Endothelial cell of umbilical vein (primary cell): ENCODE data around the gene TBC1D16. TPM values are rescaled to one million over a fixed set of nuclear protein-coding genes. Genes with fewer than 3 reads are reported as not detected.

Experiments
- BruUV-seq: library from RNA; stranded (reverse); fragments of 400-500 nt; replicated peaks from 2 replicates; lab custom pipeline; 2021; lab: Mats Ljungman, UMichigan
- CTCF ChIA-PET: fragments of 300-600, 350-600 bp; sonication (Branson Sonifier 250); formaldehyde crosslinking; loops from one replicate; lab custom pipeline; 2021; ENCODE audit warnings: antibody characterized with exemption, inconsistent platforms; lab: Charles Lee
- POLR2A ChIA-PET: fragments of 300-600, 350-600 bp; sonication (Branson Sonifier 250); formaldehyde crosslinking; loops from one replicate; lab custom pipeline; 2021; ENCODE audit warnings: antibody characterized with exemption, inconsistent platforms; lab: Charles Lee
- DNase-seq: peaks from one replicate; pipeline ENCODE4 v3.0.0-alpha.2; 2011; ENCODE audit warnings: low read depth, low spot score
- FAIRE-seq: peaks from 2 replicates; lab custom pipeline; 2011; peaks lifted over from hg19 to GRCh38; lab: Jason Lieb, UNC
- H2AFZ ChIP-seq: 2 replicates; pipeline ENCODE4 v1.6.0; 2012; ENCODE audit warnings: low read depth, low read length, control low read depth, inconsistent platforms
- H3K27ac ChIP-seq: 2 replicates; pipeline ENCODE4 v1.5.1; 2011; ENCODE audit warnings: low read depth, mild to moderate bottlenecking, control low read depth, low read length, moderate library complexity; ENCODE audit not compliant: insufficient read depth
- H3K27me3 ChIP-seq, 2 experiments: 2 replicates each; pipeline versions ENCODE4 v1.6.0 to v1.6.1; 2011; ENCODE audit warnings: low read length in 2 of 2, mixed read lengths in 1 of 2; ENCODE audit not compliant: control insufficient read depth in 2 of 2, insufficient read depth in 2 of 2
- H3K36me3 ChIP-seq, 2 experiments: 2 replicates in 1 of 2; 3 replicates in 1 of 2; pipeline ENCODE4 v1.5.1; 2011; ENCODE audit warnings: low read length in 2 of 2, mild to moderate bottlenecking in 1 of 2, moderate library complexity in 1 of 2; ENCODE audit not compliant: control insufficient read depth in 2 of 2, insufficient read depth in 2 of 2; ENCODE audit errors: extremely low read depth in 1 of 2
- H3K4me1 ChIP-seq: 3 replicates; pipeline ENCODE4 v1.5.1; 2011; ENCODE audit warnings: mild to moderate bottlenecking, low read length; ENCODE audit not compliant: control insufficient read depth, insufficient read depth; ENCODE audit errors: extremely low read depth
- H3K4me2 ChIP-seq: 2 replicates; pipeline ENCODE4 v1.6.1; 2011; ENCODE audit warnings: low read length, control low read depth, mixed read lengths; ENCODE audit not compliant: insufficient read depth
- H3K4me3 ChIP-seq, 3 experiments: fragments of 200-600 bp in 1 of 3; sonication (generic), shearing (Covaris generic) in 1 of 3; replicated peaks in 1 of 3; 2 replicates each; pipeline ENCODE4 v1.5.1; 2011 to 2016; ENCODE audit warnings: control low read depth in 3 of 3, low read length in 3 of 3, mild to moderate bottlenecking in 2 of 3, inconsistent platforms in 1 of 3, low read depth in 1 of 3, moderate library complexity in 1 of 3; ENCODE audit not compliant: insufficient read depth in 1 of 3
- H3K79me2 ChIP-seq: 2 replicates; pipeline ENCODE4 v1.6.0; 2012; ENCODE audit warnings: low read length, inconsistent platforms; ENCODE audit not compliant: control insufficient read depth, insufficient read depth
- H3K9ac ChIP-seq: replicated peaks from 2 replicates; pipeline ENCODE3; 2011; ENCODE audit warnings: low read length, control low read depth; ENCODE audit not compliant: insufficient read depth; ENCODE audit errors: extremely low read depth
- H3K9me1 ChIP-seq: replicated peaks from 3 replicates; pipeline ENCODE4 v1.6.0; 2011; ENCODE audit warnings: mild to moderate bottlenecking, low read length; ENCODE audit not compliant: control insufficient read depth, insufficient read depth; ENCODE audit errors: extremely low read depth
- H3K9me3 ChIP-seq: replicated peaks from 2 replicates; pipeline ENCODE4 v1.5.1; 2012; ENCODE audit warnings: low read length, inconsistent platforms; ENCODE audit not compliant: control insufficient read depth, insufficient read depth
- H4K20me1 ChIP-seq: replicated peaks from 2 replicates; pipeline ENCODE3; 2011; ENCODE audit warnings: mild to moderate bottlenecking, low read length; ENCODE audit not compliant: control insufficient read depth, insufficient read depth; ENCODE audit errors: extremely low read depth
- EZH2 ChIP-seq: IDR thresholded peaks from 2 replicates; pipeline ENCODE4 v1.6.1; 2012; ENCODE audit warnings: borderline replicate concordance, low read depth, mild to moderate bottlenecking, moderate library complexity, low read length, inconsistent platforms; ENCODE audit not compliant: severe bottlenecking
- FOS ChIP-seq: IDR thresholded peaks from 2 replicates; pipeline ENCODE4 v1.6.1; 2011; ENCODE audit warnings: mild to moderate bottlenecking, low read length, moderate library complexity, borderline replicate concordance; ENCODE audit not compliant: insufficient read depth
- GATA2 ChIP-seq: IDR thresholded peaks from 2 replicates; pipeline ENCODE4 v1.7.0; 2011; ENCODE audit warnings: low read depth, mild to moderate bottlenecking, moderate library complexity, mixed read lengths, low read length; ENCODE audit not compliant: insufficient read length, insufficient read depth
- JUN ChIP-seq: IDR thresholded peaks from 2 replicates; pipeline ENCODE4 v1.6.1; 2011; ENCODE audit warnings: borderline replicate concordance, low read depth; ENCODE audit not compliant: insufficient read length, insufficient read depth
- MYC ChIP-seq: IDR thresholded peaks from one replicate; pipeline ENCODE4 v1.6.1; 2011; ENCODE audit warnings: mild to moderate bottlenecking, low read depth, low read length
- POLR2AphosphoS5 ChIP-seq: IDR thresholded peaks from 2 replicates; pipeline ENCODE4 v1.6.1; 2012; ENCODE audit warnings: low read depth, mild to moderate bottlenecking, control low read depth, low read length, moderate library complexity; ENCODE audit not compliant: insufficient read depth
- dilution Hi-C: fragments of 300-500 bp; cut with MboI; formaldehyde crosslinking; loops from one replicate; pipeline ENCODE4 v1.15.0; 2019; ENCODE audit warnings: low sequenced_read_pairs; ENCODE audit not compliant: extremely low pct_ligation_motif_present
- intact Hi-C: fragments of 100-400 bp; cut with micrococcal nuclease; formaldehyde crosslinking; loops from one replicate; pipeline ENCODE4 v1.10.0; 2022
- polyA plus RNA-seq, 4 experiments: library from polyadenylated mRNA; depleted of rRNA in 3 of 4; stranded (reverse) in 3 of 4; unstranded in 1 of 4; fragments of >200 nt; gene quantifications; 2 replicates each; pipeline versions ENCODE4 v1.2.1 to v1.2.3, GENCODE V29; 2011 to 2012; ENCODE audit warnings: missing spikeins in 1 of 4
- total RNA-seq: library from RNA; stranded (reverse); gene quantifications from 2 replicates; pipeline ENCODE4 v1.2.3, GENCODE V29; 2021
- TF ChIP-seq, protein P1 (sequence below): IDR thresholded peaks from 2 replicates; pipeline ENCODE4 v1.6.1; 2011; ENCODE audit not compliant: insufficient read depth, insufficient read length
- TF ChIP-seq, protein P2 (sequence below), 2 donors: IDR thresholded peaks; 1 replicate in 1 of 2; 2 replicates in 1 of 2; pipeline ENCODE4 v1.5.1; 2011; ENCODE audit warnings: low read length in 2 of 2, mild to moderate bottlenecking in 2 of 2, moderate library complexity in 2 of 2, control low read depth in 1 of 2, inconsistent platforms in 1 of 2, low read depth in 1 of 2; ENCODE audit not compliant: insufficient read depth in 1 of 2; ENCODE audit errors: extremely low read depth in 1 of 2

TBC1D16 gene
- total and polyA plus RNA-seq, 2 donors (not counting 3 experiments of a cell fraction or from before 2014, with no cell fraction given) = 12.9 to 48.6 TPM

- Histone ChIP-seq H3K27me3 (no peaks in the 10 kb centered on the region), H3K36me3 (peaks cover 0 to 20% of the 10 kb centered on the region in 2 experiments), H3K4me3 (no peak overlapping the region), H3K4me1 (no peaks in the 10 kb centered on the region), H3K27ac (no peak overlapping the region), H3K79me2 (peaks cover 2% of the 10 kb centered on the region), H3K4me2 (no peak overlapping the region), H3K9me3 (no peaks in the 10 kb centered on the region), H4K20me1 (no peaks in the 10 kb centered on the region), H3K9ac (no peak overlapping the region), H2AFZ (no peak overlapping the region), H3K9me1 (no peaks in the 10 kb centered on the region)
- intact Hi-C loops (no loop called here), dilution Hi-C loops (no loop called here)
- BruUV-seq = no TSS peak
- POLR2A ChIA-PET = no interaction called here
- FAIRE-seq (no peak), DNase-seq (no peak)
- CTCF ChIA-PET = no interaction called here
- TF ChIP-seq, protein P1, sequence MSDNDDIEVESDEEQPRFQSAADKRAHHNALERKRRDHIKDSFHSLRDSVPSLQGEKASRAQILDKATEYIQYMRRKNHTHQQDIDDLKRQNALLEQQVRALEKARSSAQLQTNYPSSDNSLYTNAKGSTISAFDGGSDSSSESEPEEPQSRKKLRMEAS = no peak
- TF ChIP-seq GATA2 (no peak), FOS (no peak), EZH2 (no peak), POLR2AphosphoS5 (no peak), MYC (no peak), JUN (no peak)
- TF ChIP-seq, protein P2, sequence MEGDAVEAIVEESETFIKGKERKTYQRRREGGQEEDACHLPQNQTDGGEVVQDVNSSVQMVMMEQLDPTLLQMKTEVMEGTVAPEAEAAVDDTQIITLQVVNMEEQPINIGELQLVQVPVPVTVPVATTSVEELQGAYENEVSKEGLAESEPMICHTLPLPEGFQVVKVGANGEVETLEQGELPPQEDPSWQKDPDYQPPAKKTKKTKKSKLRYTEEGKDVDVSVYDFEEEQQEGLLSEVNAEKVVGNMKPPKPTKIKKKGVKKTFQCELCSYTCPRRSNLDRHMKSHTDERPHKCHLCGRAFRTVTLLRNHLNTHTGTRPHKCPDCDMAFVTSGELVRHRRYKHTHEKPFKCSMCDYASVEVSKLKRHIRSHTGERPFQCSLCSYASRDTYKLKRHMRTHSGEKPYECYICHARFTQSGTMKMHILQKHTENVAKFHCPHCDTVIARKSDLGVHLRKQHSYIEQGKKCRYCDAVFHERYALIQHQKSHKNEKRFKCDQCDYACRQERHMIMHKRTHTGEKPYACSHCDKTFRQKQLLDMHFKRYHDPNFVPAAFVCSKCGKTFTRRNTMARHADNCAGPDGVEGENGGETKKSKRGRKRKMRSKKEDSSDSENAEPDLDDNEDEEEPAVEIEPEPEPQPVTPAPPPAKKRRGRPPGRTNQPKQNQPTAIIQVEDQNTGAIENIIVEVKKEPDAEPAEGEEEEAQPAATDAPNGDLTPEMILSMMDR (IDR thresholded peaks at IDR 0.05; ENCODE audit: extremely low read depth in 1 of 2, insufficient read depth in 1 of 2, low read depth in 1 of 2, low read length in 2 of 2) = no peak
Measured at GRCh38 chr17:80012765-80013741, 22.6 kb downstream of the TBC1D16 start.
